Stimulated activated naive CD8-positive, alpha-beta T cell treated with anti-CD3 and anti-CD28 coated beads, Interleukin-15, Interleukin-2, amounts not matched to agents 100 ng/mL and 50 ng/mL, for 24 hours (primary cell): Measurements from ENCODE around the gene SLC35B4.

Experiments
- H3K27ac Mint-ChIP-seq: one replicate; pipeline ENCODE4 v1.8.0; 2021; ENCODE audit warnings: mild to moderate bottlenecking, mixed read lengths
- H3K27me3 Mint-ChIP-seq: one replicate; pipeline ENCODE4 v1.8.0; 2021; ENCODE audit warnings: mixed read lengths
- H3K36me3 Mint-ChIP-seq: one replicate; pipeline ENCODE4 v1.8.0; 2021; ENCODE audit warnings: low read depth, mixed read lengths
- H3K4me1 Mint-ChIP-seq: one replicate; pipeline ENCODE4 v1.8.0; 2021; ENCODE audit warnings: low read depth, mixed read lengths
- H3K4me3 Mint-ChIP-seq: one replicate; pipeline ENCODE4 v1.8.0; 2021; ENCODE audit warnings: mild to moderate bottlenecking, mixed read lengths
- H3K9me3 Mint-ChIP-seq: one replicate; pipeline ENCODE4 v1.8.0; 2021; ENCODE audit warnings: mixed read lengths

Gene SLC35B4

GRCh38 chr7:134245253-134245652, 71.5 kb downstream of the SLC35B4 start:
- Mint-ChIP-seq H3K9me3 (peaks cover 3% of the 10 kb centered on the region), H3K4me1 (no peaks in the 10 kb centered on the region), H3K27ac (no peak overlapping the region), H3K4me3 (no peak overlapping the region), H3K36me3 (no peaks in the 10 kb centered on the region), H3K27me3 (peaks cover 8% of the 10 kb centered on the region)
